ENCODE measurements around the gene INSL3.

Gene INSL3

DNA sequence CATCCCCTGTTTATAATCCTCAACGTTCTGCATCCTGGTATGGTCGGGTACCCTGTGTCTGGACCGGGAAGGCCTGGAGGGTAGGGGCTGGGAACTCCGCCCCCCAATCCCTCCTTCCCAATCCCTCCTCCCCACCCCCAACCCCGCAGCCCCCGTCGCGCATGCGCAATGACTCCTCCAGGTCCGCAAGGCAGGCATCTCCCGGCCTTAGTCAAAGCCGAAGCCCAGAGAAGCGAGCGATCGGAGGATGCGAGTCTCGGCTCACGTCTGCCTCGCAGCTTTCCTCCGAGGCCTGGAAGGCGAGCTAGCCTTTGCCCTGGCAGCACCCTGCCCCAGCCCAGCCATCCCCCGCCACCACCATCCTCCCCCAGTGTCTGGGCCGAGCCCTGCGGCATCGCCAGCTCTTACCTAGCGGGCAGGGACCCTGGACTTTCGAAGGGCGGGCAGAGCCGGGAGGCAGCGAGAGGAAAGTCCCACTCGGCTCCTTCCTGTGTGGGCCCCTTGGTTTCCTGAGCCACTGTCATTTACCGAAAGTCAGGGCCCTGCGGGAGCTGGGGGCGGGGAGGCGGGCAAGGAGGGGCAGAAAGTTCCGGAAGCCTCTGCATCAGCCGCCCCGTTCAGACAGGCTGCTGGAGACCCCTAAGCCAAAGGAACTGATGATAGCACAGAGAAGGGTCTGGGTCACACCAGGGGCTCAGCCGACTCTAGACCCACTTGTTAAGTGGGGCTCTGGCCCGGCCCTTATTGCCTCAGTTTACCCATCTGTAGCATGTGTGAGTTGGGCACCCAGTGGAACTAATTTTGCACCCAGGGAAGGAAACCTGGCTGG, 26.4 kb upstream of the INSL3 start, which contains the start of gene JAK3:
TSS of gene JAK3 (minus strand) at position 445 of the 829 bp plus-strand sequence. CDS start 3,565 bp downstream, outside the sequence.
- peak; percentile 55 for DNase-seq (ENCODE audit: low read depth, low spot score)
- peak within 1 kb of the TSS; percentile 61 for H3K4me3 ChIP-seq (ENCODE audit: low read length)

DNA sequence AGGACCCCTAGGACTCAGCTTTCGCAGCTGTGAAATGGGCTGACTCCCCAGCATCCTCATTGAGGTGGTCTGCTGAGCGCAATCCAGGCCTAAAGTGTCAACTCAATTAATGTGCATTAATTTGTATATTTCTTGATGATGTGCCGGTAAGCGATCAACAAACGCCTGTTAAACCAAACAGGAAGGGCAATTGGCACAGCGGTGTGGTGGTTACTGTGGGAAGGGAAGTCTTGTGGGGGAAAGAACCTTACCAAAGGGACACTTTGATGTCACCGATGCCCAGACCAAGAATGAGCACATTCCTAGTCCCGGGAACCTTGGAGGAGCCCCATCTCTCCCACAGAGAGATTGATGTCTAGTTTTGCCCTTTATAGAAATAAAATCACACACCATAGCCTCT, 24.8 kb upstream of the INSL3 start:
- H3K4me3 ChIP-seq (ENCODE audit: low read length), result no peak overlapping the region
- no peak for DNase-seq (ENCODE audit: low read depth, low spot score)

DNA sequence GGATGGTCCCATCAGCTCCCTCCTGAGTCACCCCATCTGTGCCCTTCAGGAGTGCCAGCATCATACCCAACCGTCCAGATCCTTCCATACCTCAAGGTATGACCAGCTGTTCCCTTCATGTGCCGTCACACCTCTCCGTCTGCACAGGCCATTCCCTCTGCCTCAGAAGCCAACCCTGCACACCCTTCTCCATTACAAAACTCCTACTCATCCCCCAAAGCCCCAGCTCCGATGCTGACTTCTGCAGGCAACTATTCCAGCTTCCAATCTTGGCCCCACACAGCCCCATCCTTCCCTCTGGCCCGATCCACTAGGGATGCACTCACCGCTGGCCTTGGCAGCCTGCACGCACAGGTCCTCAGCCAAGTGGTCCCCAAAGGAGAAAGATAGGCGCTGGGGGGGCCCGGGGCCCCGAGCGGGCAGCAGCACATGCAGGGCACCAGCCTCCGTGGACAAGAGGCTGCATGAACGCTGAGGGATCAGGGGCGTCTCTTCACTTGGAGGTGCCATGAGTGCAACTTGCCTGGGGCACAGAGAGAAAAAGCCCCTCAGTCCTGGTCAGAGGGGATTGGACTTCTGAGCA, 22.7 kb upstream of the INSL3 start:
- no peak overlapping the region for H3K4me3 ChIP-seq (ENCODE audit: low read length)
- DNase-seq (ENCODE audit: low read depth, low spot score), result no peak

DNA sequence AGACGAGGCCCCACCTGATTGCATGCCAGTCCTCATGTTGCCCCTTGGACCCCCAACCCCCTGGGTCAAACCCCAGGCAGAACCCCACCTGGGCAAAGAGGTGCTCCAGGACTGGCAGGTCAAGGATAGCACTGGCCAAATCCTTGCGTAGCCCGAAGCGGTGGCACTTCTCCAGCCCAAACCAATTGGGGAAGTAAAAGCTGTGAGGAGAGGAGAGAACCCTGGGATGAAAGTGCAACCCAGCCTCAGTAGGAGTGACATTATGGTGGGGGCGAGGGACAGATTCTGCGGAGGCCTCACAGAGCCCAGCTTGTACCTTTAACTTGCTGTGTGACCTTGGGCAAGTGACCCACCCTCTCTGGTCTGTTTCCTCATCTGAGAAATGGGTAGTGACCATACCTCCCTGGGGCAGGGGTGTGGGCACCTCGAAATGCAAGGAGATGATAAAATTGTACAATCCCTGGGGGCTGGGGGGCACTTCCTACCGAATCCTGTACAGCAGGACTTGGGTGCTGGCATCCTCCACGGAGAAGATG, 22.0 kb upstream of the INSL3 start:
- DNase-seq (ENCODE audit: low read depth, low spot score), result no peak
- no peak overlapping the region for H3K4me3 ChIP-seq (ENCODE audit: low read length)

DNA sequence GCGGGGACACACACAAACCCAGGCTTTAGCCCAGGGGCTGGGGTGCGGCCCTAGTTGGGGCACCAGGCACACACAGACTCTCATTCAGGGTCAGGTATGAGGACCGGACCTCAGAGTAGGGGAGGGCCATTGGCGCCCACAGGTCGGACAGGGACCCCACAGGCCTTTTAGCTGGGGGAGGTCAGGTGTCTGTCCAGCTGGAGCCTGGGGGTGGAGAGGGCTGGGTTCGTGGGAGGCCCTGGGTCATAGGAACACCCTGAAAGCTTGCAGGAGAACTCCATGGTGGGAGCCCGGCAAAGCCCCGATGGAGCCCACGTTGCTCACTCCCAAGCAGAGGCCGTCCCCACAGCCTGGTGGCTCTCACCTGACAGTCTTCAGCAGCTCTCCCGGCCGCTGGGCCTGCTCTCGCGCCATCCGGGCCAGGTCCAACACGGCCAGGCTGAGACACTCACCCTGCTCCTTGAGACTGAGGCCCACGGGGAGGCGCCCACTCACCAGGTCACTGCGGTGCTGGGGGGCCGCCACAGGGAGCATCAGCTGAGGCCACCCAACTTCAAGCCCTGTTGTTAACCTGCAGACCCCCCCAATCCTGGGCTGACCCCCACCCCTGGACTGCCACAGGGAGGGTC, 21.5 kb upstream of the INSL3 start:
- no peak for DNase-seq (ENCODE audit: low read depth, low spot score)
- H3K4me3 ChIP-seq (ENCODE audit: low read length), result no peak overlapping the region

DNA sequence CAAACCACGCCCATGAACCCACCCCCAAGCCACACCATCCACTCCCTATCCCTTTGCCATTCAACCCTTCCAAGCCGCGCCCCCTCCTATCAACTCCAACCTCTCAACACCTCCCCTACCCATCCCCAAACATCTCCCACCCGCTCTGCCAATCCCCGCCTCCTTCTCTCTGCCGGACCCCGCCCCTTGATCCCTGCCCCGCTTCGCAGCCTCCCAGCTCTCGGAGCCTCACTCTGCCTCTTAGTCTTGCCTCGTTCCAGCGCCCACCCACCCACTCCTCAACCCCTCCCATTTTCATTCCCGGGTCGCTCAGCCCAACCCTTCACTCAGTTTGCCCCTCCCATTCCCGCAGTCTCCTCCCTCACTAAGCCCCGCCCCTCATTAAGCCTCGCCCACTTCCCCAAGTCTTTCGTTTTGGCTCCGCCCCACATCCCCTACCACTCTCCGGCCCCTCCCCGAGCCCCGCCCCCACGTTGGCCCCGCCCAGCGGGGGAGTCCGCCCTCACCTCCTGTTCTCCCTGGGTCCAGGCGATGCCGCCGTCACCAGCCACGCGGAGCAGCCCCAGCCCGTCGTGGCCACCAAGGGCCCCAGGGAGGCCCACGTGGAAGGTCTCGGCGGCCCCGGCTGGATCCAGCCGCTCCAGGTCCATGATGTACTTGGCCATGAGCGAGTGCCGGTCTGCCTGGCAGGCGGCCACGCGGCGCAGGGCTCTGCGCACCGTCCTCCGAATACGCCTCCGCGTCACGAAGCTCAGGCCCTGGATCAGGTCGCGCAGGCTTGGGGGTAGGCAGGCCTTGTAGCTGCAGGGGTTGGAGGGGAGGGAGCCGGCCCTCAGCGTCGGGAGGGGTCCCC, 20.7 kb upstream of the INSL3 start:
- no peak for DNase-seq (ENCODE audit: low read depth, low spot score)
- H3K4me3 ChIP-seq (ENCODE audit: low read length), result no peak overlapping the region

DNA sequence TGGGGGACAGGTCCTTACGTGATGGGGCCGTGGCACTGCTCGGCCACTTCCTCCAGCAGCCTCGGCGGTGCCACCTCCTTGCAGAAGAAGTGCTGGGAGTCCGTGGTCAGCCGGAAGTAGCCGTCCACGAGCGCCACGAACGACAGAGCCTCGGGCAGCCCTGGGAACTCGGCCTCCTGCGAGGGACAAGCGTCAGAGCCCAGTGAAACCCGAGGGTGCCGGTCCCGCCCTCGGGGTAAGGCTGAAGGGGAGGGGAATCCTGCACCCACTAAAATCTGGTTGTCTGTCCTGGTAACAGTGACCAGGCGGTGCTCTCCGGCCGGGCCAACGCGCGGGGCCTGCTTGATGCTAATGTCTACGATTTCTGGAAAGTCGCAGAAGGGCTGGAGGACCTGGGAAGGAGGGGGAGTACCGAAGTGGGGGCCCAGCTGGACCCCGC, 20.1 kb upstream of the INSL3 start:
- H3K4me3 ChIP-seq (ENCODE audit: low read length), result no peak overlapping the region

DNA sequence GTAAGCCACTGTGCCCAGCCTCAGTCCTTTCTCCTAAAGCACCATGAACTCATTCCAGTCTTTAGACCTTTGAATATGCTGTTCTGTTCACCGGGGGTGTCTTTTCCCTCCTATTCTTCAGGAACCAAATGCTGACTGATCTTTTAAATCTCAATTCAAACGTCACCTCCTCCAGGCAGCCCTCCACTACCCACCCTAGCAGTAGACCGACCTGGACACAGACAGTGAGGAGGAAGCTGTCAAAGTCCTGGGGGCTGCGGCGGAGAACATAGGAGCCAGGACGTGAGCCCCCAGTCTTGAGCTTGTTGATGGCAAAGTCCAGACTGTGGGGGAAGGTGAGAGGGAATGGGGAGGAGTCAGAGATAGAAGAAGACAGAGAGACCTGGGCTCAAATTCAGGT, 18.7 kb upstream of the INSL3 start:
- DNase-seq (ENCODE audit: low read depth, low spot score), result no peak
- H3K4me3 ChIP-seq (ENCODE audit: low read length), result no peak overlapping the region

More for the DNA sequence above, 20.1 kb upstream of the INSL3 start:
- DNase-seq (ENCODE audit: low read depth, low spot score), result no peak

DNA sequence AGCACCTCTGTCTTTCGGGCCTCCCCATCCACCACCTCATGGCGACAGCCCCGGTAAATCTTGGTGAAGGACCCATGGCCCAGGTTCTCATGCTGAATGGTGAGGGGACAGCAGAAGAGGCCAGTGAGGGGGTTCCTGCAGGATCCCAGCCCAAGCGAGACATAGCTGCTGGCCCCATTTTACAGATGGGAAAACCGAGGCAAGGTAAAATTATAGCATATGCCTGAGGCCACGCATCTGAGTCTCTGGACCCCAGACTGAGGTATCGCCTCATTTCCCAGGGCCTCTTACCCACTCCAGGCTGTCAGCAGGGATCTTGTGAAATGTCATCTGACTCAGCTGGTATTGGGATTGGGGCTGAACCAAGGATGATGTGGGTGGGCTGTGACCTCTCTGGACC, 16.7 kb upstream of the INSL3 start:
- no peak overlapping the region for H3K4me3 ChIP-seq (ENCODE audit: low read length)
- no peak for DNase-seq (ENCODE audit: low read depth, low spot score)

DNA sequence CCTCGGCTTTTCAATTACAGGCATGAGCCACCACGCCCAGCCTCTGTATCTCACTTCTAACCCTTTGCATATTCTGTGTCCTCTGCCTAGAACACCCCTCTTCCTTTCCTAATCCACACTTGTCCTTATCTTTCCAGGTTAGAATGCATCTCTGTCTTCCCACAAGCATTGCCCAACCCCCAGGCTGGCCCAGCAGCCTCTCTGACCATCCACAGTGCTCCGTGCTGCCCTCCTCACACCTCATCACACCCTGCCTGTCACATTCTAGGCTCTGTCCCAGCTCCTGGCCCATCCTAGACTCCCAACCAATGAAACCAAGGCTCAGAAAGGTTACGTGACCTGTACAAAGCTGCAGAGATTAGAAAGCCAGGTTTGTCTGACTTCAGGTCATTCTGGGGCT, 15.2 kb upstream of the INSL3 start:
- no peak for DNase-seq (ENCODE audit: low read depth, low spot score)
- H3K4me3 ChIP-seq (ENCODE audit: low read length), result no peak overlapping the region

DNA sequence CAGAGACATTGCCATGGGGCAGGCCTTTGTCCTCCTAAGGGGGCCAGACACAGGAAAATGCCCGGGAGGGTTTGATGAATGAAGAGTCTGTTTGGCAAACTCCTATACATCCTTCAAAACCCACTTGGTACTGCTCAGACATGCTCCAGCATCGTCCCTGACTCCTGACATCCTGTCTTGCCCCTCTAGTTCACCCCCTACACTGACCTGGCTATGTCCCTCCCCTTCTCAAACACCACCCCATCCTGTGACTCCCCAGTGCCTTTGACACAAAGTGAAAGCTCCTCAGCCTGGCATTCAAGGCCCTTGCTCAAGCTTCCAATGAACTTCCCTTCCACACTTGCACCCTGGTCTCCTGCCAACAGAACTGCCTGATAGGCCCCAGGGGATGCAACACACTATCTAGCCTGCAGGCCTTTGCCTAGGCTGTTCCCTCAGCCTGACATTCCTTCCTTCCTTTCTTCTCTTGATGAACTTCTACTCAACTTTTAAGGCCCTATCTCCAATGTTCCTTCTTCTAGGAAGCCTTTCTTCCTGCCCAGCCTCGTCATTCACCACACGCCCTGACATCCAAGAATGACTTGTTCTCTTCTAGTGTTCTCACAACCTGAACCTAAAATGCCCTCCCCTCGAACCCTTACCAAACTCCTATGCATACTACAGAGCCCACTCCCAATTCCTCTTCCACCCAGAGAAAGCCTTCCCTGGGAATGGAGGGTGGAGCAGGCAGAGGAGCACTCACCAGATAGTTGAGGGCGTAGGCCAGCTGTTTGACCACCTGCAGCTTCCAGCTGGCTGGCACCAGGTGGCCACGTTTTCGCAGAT, 14.1 kb upstream of the INSL3 start:
- no peak for DNase-seq (ENCODE audit: low read depth, low spot score)
- no peak overlapping the region for H3K4me3 ChIP-seq (ENCODE audit: low read length)

DNA sequence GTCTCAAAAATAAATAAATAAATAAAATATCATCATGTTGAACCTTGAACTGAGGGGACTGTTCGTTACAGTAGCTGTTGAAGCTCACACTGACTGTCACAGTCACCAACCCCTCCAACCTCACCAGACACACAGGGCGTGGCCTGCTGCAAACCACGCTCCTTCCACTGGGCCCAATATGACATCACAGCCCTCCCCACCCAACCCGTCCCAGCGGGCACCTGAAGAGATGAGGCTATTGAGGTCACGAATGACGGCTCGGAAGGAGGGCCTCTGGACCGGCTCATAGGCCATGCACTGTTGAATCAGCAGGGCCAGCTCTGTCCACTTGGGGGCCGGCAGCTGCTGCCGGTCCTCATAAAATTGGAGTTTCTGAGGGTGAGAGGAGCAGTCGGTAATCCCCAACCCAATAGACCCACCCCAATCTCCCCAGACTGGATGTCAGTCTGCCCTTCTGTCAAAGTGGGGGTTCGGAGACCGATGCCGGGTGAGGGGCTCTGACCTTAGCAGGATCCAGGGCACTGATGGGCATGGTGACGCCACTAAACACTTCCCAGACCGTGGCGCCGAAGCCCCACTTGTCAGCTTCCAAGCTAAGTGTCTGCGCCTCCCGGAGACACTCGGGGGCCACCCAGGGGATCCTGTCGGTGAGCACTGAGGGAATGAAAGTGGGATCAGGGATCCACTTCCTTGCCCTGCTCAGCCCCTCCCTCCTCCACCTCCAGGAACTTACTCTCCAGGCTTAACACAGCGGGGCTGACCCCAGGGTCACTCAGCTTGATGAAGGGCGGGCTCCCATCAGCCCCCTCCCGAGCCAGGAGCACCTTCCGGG, 13.2 kb upstream of the INSL3 start:
- no peak for DNase-seq (ENCODE audit: low read depth, low spot score)
- no peak overlapping the region for H3K4me3 ChIP-seq (ENCODE audit: low read length)

DNA sequence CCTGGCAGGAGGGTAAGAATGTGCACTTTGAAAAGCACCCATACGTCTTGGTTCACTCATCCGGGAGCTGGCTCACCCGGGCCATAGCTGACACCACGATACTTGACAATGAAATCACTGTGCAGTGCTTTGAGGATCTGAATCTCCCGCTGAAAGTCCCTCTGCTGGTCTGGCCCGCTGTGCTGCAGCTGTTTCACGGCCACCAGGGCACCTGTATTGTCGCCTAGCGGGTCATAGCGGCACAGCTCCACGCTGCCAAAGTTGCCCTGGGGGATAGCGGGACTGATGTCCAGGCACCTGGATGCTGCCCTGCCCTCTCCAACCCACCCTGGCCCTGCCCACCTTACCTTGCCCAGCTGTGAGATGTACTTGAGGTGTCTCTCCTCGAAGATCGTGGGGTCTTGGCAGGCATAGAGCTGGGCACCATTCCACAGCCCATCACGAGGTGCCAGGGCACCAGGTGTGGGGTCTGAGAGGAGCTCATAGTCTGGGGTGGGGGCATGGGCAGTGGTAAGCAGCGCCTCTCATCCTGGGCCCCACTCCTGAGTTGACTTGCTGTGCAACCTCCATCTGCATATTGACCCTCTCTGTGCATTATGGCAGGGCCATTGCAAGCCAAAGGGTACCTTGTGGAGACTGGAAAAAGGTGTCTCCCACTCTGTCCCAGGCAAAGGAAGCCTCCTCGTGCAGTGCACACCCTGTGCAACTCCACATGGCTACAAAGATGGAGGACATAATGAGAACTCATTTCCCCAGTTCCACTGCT, 11.3 kb upstream of the INSL3 start:
- no peak overlapping the region for H3K4me3 ChIP-seq (ENCODE audit: low read length)
- no peak for DNase-seq (ENCODE audit: low read depth, low spot score)

DNA sequence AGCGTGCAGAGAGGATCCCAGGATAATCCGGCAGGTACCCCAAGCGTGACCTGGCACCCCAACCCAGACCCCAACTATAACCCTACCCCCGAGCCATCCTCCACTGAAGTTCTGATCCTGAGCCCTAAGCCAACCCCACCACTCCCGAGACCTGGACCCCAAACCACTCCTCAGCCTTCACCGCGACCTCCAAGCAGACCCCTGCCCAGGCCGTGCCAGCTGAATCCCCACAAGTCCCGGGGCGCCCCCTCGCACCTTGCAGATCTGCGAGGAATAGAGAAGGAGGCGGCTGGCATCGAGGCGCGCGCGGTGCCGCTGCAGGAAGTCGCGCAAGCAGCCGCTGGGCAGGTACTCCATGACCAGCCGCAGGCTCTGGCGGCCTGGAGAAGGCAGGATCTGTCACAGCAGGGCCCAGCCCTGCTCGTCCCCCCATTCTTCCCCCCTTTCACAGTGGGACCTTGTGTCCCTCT, 10.1 kb upstream of the INSL3 start:
- DNase-seq (ENCODE audit: low read depth, low spot score), result no peak
- no peak overlapping the region for H3K4me3 ChIP-seq (ENCODE audit: low read length)

DNA sequence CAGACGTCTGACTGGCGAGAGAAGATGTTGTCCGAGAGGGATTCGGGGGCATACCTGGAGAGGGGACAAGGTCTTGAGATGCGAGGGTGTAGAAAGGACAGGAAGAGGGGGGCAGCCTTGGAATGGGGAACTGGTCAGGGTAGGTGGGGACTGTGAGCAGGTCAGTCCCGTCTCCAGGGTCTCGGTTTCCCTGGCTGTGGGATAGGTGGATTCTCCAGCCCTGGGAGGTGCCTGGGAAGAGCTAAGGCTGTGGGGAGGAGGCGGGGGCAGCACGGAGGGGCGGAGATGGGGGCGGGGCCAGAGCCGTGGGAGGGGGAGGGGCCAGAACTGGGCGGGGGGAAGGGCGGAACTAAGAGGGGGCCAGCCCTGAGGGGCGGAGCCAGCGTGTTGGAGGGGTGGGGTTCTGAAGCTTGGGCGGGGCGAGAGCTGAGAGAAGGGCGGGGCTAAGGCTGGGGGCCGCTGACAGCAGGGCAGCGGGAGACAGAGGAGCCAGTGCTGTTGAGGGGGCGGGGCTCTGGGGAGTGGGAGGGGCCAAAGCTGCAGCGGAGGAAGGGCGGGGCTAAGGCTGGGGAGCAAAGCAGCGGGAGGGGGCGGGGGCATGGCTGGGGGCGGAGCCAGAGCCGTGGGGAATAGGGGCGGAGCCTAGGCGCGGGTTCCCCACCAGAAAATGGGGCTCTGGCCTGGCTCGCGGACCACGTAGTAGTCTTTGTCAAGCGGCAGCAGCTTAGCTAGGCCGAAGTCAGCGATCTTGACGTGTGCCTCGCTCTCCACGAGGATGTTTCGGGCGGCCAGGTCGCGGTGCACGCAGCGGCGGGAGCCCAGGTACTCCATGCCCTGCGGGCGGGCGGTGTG, 9.5 kb upstream of the INSL3 start:
- DNase-seq (ENCODE audit: low read depth, low spot score), result no peak
- no peak overlapping the region for H3K4me3 ChIP-seq (ENCODE audit: low read length)
